ENCODE results near the gene TMEM135.

GRCh38 chr11:87361891-87362290 lies 324.2 kb downstream of the TMEM135 start:
- TF ChIP-seq EZH2 (IDR thresholded peaks at IDR 0.05; ENCODE audit: insufficient read depth, poor library complexity, severe bottlenecking) (no peak), EZH2phosphoT487 (IDR thresholded peaks at IDR 0.05; ENCODE audit: insufficient read depth, low read depth) (no peak)
